Sigmoid colon (tissue), 7 donors: Measurements from ENCODE around the gene KRTAP4-11. TPM values are rescaled to one million over a fixed set of nuclear protein-coding genes. Genes with fewer than 3 reads are reported as not detected.
"Not testable (repeated sequence)": the region's sequence is repeated elsewhere in the genome, so short reads cannot be mapped to it uniquely, and the experiment has no call there.

Experiments
- DNase-seq: peaks from one replicate; pipeline ENCODE4 v3.0.0-alpha.2; 2019
- H3K27ac ChIP-seq, 4 donors: fragments of 200-600 bp; sonication (generic); one replicate each; pipeline ENCODE4 v1.5.1; 2016 to 2019; ENCODE audit warnings: mild to moderate bottlenecking in 1 of 4
- H3K27me3 ChIP-seq, 3 donors: fragments of 200-600 bp; sonication (generic); one replicate each; pipeline ENCODE4 v1.5.1; 2019; ENCODE audit warnings: mild to moderate bottlenecking in 1 of 3
- H3K36me3 ChIP-seq, 4 donors: fragments of 200-600 bp; sonication (generic); one replicate each; pipeline ENCODE4 v1.5.1; 2016 to 2019
- H3K4me1 ChIP-seq, 4 donors: fragments of 200-600 bp; sonication (generic); one replicate each; pipeline ENCODE4 v1.5.1; 2017 to 2019
- H3K4me3 ChIP-seq, 4 donors: fragments of 200-600 bp; sonication (generic); one replicate each; pipeline ENCODE4 v1.5.1; 2017 to 2019; ENCODE audit warnings: mild to moderate bottlenecking in 2 of 4, moderate library complexity in 1 of 4
- H3K9me3 ChIP-seq, 4 donors: fragments of 200-600 bp in 3 of 4; sonication (generic) in 3 of 4; one replicate each; pipeline versions ENCODE4 v1.5.1 to v1.6.1; 2013 to 2019
- EP300 ChIP-seq, 4 donors: sonication (generic); formaldehyde crosslinking; IDR thresholded peaks; one replicate each; pipeline ENCODE4 v1.6.1; 2017; ENCODE audit warnings: antibody characterized with exemption in 4 of 4
- POLR2A ChIP-seq, 2 donors: fragments of 450-650 bp; IDR thresholded peaks; one replicate each; pipeline ENCODE4 v1.6.1; 2016; ENCODE audit warnings: antibody characterized with exemption in 2 of 2, mild to moderate bottlenecking in 2 of 2, moderate library complexity in 2 of 2
- POLR2AphosphoS5 ChIP-seq, 4 donors: sonication (generic); formaldehyde crosslinking; IDR thresholded peaks; one replicate each; pipeline ENCODE4 v1.6.1; 2017; ENCODE audit warnings: antibody characterized with exemption in 4 of 4
- WGBS, 2 donors: extraction: QIAGEN DNeasy Blood & Tissue Kit; methylation state at CpG; one replicate each; pipeline ENCODE4 v1.1.7; 2013; 5-methylcytosine and 5-hydroxymethylcytosine counted together
- intact Hi-C: fragments of 100-400 bp; cut with DNase I; formaldehyde crosslinking; loops from one replicate; pipeline ENCODE4 v1.15.1; 2023
- polyA plus RNA-seq, 3 donors: library from polyadenylated mRNA; stranded (reverse); fragments of 200-250 nt; gene quantifications; one replicate each; pipeline ENCODE4 v1.2.3, GENCODE V29; 2013
- total RNA-seq, 4 donors: library from RNA; depleted of rRNA; stranded (reverse); fragments of >200 nt; gene quantifications; one replicate each; pipeline ENCODE4 v1.1.0, GENCODE V29; 2016
- TF ChIP-seq, protein P1 (sequence below), 4 experiments: fragments of 450-650 bp in 3 of 4; fragments of 200-600 bp in 1 of 4; IDR thresholded peaks; one replicate each; pipeline ENCODE4 v1.5.1; 2016 to 2019; ENCODE audit warnings: antibody characterized with exemption in 4 of 4, mild to moderate bottlenecking in 3 of 4, moderate library complexity in 2 of 4
- donor health status: healthy with polysubstance abuse.
- donor health status: Bipolar disorder and iron deficiency.
- donor health status: healthy.

The KRTAP4-11 gene
- total and polyA plus RNA-seq, 7 donors = not detected

DNA sequence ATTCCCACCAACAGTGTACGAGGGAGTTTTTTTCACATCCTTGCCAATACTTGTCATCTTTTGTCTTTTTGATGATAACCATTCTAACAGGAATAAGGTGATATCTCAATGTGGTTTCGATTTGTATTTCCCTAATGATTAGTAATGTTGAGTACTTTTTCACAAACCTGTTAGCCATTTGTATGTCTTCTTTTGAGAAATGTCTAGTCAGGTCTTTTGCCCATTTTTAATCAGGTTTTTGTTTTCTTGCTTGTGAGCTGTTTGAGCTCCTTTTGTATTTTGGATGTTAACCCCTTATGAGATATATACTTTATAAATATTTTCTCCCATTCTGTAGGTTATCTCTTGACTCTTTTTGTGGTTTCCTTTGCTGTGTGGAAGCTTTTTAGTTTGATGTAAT lies 33.4 kb upstream of the KRTAP4-11 start:
- Histone ChIP-seq H3K27ac (no peak overlapping the region), H3K36me3 (no peaks in the 10 kb centered on the region), H3K4me3 (no peak overlapping the region), H3K27me3 (no peaks in the 10 kb centered on the region), H3K9me3 (no peaks in the 10 kb centered on the region), H3K4me1 (no peaks in the 10 kb centered on the region)
- TF ChIP-seq, protein P1, sequence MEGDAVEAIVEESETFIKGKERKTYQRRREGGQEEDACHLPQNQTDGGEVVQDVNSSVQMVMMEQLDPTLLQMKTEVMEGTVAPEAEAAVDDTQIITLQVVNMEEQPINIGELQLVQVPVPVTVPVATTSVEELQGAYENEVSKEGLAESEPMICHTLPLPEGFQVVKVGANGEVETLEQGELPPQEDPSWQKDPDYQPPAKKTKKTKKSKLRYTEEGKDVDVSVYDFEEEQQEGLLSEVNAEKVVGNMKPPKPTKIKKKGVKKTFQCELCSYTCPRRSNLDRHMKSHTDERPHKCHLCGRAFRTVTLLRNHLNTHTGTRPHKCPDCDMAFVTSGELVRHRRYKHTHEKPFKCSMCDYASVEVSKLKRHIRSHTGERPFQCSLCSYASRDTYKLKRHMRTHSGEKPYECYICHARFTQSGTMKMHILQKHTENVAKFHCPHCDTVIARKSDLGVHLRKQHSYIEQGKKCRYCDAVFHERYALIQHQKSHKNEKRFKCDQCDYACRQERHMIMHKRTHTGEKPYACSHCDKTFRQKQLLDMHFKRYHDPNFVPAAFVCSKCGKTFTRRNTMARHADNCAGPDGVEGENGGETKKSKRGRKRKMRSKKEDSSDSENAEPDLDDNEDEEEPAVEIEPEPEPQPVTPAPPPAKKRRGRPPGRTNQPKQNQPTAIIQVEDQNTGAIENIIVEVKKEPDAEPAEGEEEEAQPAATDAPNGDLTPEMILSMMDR (IDR thresholded peaks at IDR 0.05) = no peak
- TF ChIP-seq EP300 (IDR thresholded peaks at IDR 0.05) (no peak), POLR2AphosphoS5 (IDR thresholded peaks at IDR 0.05) (no peak), POLR2A (IDR thresholded peaks at IDR 0.05) (no peak)
- DNase-seq = no peak
- intact Hi-C loops = no loop called here
- WGBS, 2 donors = 84 to 90% methylated on average over 2 of the region's 2 CpGs

DNA sequence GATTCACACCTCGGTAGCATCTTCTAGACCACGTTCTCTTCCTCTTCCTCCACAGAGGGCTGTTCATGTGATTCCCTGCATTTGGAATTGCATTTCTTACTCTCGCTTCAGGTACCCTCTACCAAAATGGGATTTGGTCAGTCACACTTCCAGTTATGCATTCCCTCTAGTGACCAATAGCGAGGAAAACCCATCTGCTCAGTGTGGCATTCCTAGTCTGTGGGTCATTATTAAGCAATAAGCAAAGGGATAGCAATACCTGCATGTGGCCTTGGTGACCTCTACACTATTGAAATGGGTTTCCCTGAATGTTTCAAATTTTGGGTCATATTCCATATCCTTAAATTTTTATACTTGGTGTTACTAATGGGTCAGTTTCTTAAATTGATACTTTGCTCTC lies 31.9 kb upstream of the KRTAP4-11 start:
- no peak for DNase-seq
- Histone ChIP-seq H3K36me3 (no peaks in the 10 kb centered on the region), H3K9me3 (no peaks in the 10 kb centered on the region), H3K27ac (no peak overlapping the region), H3K27me3 (no peaks in the 10 kb centered on the region), H3K4me1 (no peaks in the 10 kb centered on the region), H3K4me3 (no peak overlapping the region)
- 84 to 92% methylated on average over 4 of the region's 4 CpGs for WGBS, 2 donors
- TF ChIP-seq POLR2A (IDR thresholded peaks at IDR 0.05) (no peak), POLR2AphosphoS5 (IDR thresholded peaks at IDR 0.05) (no peak), EP300 (IDR thresholded peaks at IDR 0.05) (no peak)
- TF ChIP-seq, protein P1 (IDR thresholded peaks at IDR 0.05) = no peak
- intact Hi-C loops = no loop called here

DNA sequence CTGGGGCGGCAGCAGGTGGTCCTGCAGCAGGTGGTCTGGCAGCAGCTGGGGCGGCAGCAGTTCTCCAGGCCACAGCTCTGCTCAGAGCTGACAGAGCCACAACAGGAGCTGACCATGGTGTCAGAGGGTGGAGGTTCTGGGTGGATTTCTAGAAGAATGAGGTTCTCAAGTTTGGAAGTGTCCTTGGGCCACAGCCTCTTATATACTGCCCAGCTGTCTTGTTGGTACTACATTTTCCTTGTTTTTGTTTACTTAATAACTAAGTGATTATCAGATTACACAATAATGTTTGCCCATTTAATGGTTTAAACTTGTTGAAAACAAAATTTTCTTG lies 31.4 kb upstream of the KRTAP4-11 start, which contains the start of gene KRTAP4-5:
Gene KRTAP4-5 (minus strand): TSS at position 174 of the 334 bp plus-strand sequence. CDS start 58 bp downstream, at position 116.
- Histone ChIP-seq H3K9me3 (no peaks in the 10 kb centered on the region), H3K4me3 (no peak within 1 kb of the TSS), H3K27me3 (no peaks in the 10 kb centered on the region), H3K27ac (no peak within 1 kb of the TSS), H3K4me1 (no peaks in the 10 kb centered on the region), H3K36me3 (no peaks in the 10 kb centered on the region)
- 61 to 65% methylated on average over 2 of the region's 2 CpGs for WGBS, 2 donors
- TF ChIP-seq, protein P1 (IDR thresholded peaks at IDR 0.05) = no peak
- DNase-seq = no peak
- intact Hi-C loops = no loop called here

DNA sequence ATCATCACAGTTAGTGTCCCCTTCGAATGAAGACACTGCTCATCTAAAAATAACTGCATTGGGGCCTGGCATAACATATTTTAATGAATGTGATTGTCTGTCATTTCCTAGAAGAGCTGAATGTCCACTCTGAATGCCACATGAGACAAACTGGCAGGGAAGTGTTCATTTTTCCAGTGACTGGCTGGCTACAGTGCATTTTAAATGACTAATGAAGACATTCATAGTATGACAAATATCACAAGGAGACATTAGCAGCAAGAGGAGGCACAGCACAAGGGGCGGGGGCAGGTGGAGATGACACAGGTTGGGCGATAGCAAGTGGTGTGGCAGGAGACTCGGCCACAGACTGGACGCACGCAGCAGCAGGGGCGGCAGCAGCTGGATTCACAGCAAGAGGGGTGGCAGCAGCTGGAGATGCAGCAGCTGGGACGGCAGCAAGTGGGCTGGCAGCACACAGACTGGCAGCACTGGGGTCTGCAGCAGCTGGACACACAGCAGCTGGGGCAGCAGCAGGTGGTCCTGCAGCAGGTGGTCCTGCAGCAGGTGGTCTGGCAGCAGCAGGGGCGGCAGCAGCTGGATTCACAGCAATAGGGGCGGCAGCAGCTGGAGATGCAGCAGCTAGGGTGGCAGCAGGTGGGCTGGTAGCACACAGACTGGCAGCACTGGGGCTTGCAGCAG lies 30.9 kb upstream of the KRTAP4-11 start:
- WGBS, 2 donors = 86 to 90% methylated on average over 10 of the region's 10 CpGs
- intact Hi-C loops, H3K36me3 ChIP-seq: not testable (repeated sequence)

DNA sequence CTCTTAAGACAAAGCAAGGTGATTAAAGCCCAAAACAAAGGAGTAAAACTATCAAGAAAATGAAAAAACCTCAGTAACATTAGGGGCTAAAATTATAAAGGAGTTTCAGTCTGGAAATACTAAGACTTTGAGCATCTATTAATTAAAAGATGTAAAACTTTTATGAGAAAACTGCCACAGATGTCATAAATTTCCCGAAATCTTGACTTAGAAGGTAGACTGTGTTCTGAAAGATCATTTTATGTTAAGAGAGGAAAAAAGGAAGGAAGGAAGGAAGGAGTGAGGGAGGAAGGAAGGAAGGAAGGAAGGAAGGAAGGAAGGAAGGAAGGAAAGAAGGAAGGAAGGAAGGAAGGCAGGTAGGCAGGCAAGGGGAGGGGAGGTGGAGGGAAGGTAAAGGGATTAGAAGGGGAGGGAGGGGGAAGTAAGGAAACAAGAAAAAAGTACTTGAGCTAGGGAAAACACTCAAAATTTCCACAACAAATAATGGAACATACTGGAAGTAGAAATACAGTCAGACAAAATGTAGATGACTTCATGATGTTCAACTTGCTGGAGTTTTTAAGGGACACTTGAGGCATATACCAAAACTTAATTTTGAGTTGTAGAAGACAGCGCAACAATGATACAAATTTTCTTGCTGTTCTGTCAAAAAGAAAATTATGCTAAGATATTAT lies 29.5 kb upstream of the KRTAP4-11 start:
- TF ChIP-seq POLR2AphosphoS5 (IDR thresholded peaks at IDR 0.05) (no peak), POLR2A (IDR thresholded peaks at IDR 0.05) (no peak), EP300 (IDR thresholded peaks at IDR 0.05) (no peak)
- TF ChIP-seq, protein P1 (IDR thresholded peaks at IDR 0.05) = no peak
- intact Hi-C loops = no loop called here
- Histone ChIP-seq H3K4me1 (no peaks in the 10 kb centered on the region), H3K9me3 (peaks cover 0 to 8% (median 3%) of the 10 kb centered on the region in 4 donors), H3K4me3 (no peak overlapping the region), H3K36me3 (no peaks in the 10 kb centered on the region), H3K27me3 (no peaks in the 10 kb centered on the region), H3K27ac (no peak overlapping the region)
- WGBS, 2 donors = 90 to 95% methylated on average over 2 of the region's 2 CpGs
- DNase-seq = no peak

More for the DNA sequence above, 30.9 kb upstream of the KRTAP4-11 start:
- not testable (repeated sequence) for H3K4me3 ChIP-seq, H3K27me3 ChIP-seq, H3K27ac ChIP-seq, DNase-seq, H3K4me1 ChIP-seq, H3K9me3 ChIP-seq
